Mesodermal cell (in vitro differentiated cells): Measurements from ENCODE around the gene MYNN.

Source experiments
- H3K27ac ChIP-seq: 2 replicates; pipeline ENCODE4 v1.7.0; 2013; ENCODE audit warnings: mild to moderate bottlenecking, low read depth, low read length, moderate library complexity; ENCODE audit not compliant: severe bottlenecking
- H3K36me3 ChIP-seq: 2 replicates; pipeline ENCODE4 v1.7.1; 2013; ENCODE audit warnings: mild to moderate bottlenecking, low read length, moderate library complexity; ENCODE audit not compliant: control insufficient read depth, insufficient read depth
- H3K4me1 ChIP-seq: one replicate; pipeline ENCODE4 v1.7.1; 2013; ENCODE audit warnings: mild to moderate bottlenecking, low read length; ENCODE audit not compliant: insufficient read depth, control insufficient read depth, poor library complexity, severe bottlenecking
- H3K4me3 ChIP-seq: 2 replicates; pipeline ENCODE4 v1.7.0; 2013; ENCODE audit warnings: low read length, control low read depth, mild to moderate bottlenecking; ENCODE audit not compliant: insufficient read depth, poor library complexity, severe bottlenecking; ENCODE audit errors: extremely low read depth
- H3K9me3 ChIP-seq: 2 replicates; pipeline ENCODE4 v1.7.1; 2013; ENCODE audit warnings: mild to moderate bottlenecking, low read length, moderate library complexity; ENCODE audit not compliant: control insufficient read depth
- WGBS, 2 experiments: methylation state at CpG; one replicate each; pipeline ENCODE4 v1.1.5; 2013; ENCODE audit warnings: missing lambda C conversion rate in 2 of 2; ENCODE audit not compliant: insufficient coverage in 2 of 2; 5-methylcytosine and 5-hydroxymethylcytosine counted together

The MYNN gene

GRCh38 chr3:169777822-169778221 is 4.6 kb downstream of the MYNN start:
- peaks cover 78% of the 10 kb centered on the region for H3K36me3 ChIP-seq
- no peak overlapping the region for H3K27ac ChIP-seq
- 70 to 75% methylated on average over 4 of the region's 4 CpGs for WGBS, 2 experiments
- H3K4me1 ChIP-seq, result peaks cover 10% of the 10 kb centered on the region
- no peak overlapping the region for H3K4me3 ChIP-seq
- H3K9me3 ChIP-seq, result no peaks in the 10 kb centered on the region

DNA sequence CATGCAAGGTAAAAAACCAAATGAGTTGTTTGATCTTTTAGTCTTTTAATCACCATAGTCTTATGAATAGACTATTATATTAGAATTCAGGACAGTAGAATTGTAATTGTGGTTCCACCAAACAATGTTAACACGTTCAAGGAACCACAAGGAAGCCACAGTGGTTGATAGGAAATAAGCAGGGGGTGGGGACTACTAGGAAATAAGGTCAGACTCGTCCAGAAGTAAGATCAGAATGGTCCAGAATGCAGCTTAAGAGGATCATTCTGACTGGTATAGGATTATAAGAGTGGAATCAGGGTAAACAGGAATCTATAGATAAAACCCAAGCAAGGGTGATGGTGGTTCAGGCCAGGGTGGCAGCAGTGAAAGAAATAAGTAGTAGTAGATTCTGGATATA is 7.5 kb downstream of the MYNN start:
- no peaks in the 10 kb centered on the region for H3K9me3 ChIP-seq
- H3K4me3 ChIP-seq, result no peak overlapping the region
- WGBS, 2 experiments, result 93 to 100% methylated on average over 1 to 2 of the region's 2 CpGs
- no peak overlapping the region for H3K27ac ChIP-seq
- H3K4me1 ChIP-seq, result no peaks in the 10 kb centered on the region
- H3K36me3 ChIP-seq, result peaks cover 83% of the 10 kb centered on the region

GRCh38 chr3:169781209-169781855 is 8.1 kb downstream of the MYNN start:
- Histone ChIP-seq H3K4me3 (no peak overlapping the region), H3K27ac (no peak overlapping the region), H3K36me3 (peaks cover 83% of the 10 kb centered on the region), H3K9me3 (no peaks in the 10 kb centered on the region), H3K4me1 (no peaks in the 10 kb centered on the region)
- 91 to 92% methylated on average over 4 of the region's 4 CpGs for WGBS, 2 experiments

GRCh38 chr3:169787120-169787519 is 13.9 kb downstream of the MYNN start:
- no CpG with 5 or more reads among the region's 4 CpGs for WGBS, 2 experiments
- Histone ChIP-seq H3K27ac (no peak overlapping the region), H3K4me3 (no peak overlapping the region), H3K9me3 (no peaks in the 10 kb centered on the region), H3K4me1 (no peaks in the 10 kb centered on the region), H3K36me3 (peaks cover 47% of the 10 kb centered on the region)

GRCh38 chr3:169787791-169788190 is 14.6 kb downstream of the MYNN start:
- H3K4me1 ChIP-seq, result no peaks in the 10 kb centered on the region
- no peak overlapping the region for H3K4me3 ChIP-seq
- no peaks in the 10 kb centered on the region for H3K9me3 ChIP-seq
- WGBS, 2 experiments, result no CpG with 5 or more reads among the region's 1 CpG
- no peak overlapping the region for H3K27ac ChIP-seq
- H3K36me3 ChIP-seq, result peaks cover 47% of the 10 kb centered on the region

DNA sequence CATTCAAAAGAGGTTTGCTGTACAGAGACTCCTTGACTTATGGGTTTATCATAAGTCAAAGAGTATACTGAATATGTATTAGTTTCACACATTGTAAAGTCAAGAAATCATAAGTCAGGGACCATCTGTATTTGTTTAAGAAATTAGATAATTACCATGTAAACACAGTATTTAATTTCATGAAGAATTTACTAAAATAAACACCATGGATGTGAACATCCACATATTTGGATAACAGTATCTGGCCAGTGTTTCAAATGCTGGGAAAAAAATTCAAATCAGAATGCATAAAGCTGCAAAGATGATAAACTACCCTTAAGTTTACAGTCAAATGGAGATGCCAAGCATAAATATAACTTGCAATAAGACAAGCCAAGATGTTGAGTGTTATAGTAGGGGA is 17.0 kb downstream of the MYNN start:
- Histone ChIP-seq H3K36me3 (peaks cover 42% of the 10 kb centered on the region), H3K9me3 (no peaks in the 10 kb centered on the region), H3K4me3 (no peak overlapping the region)

GRCh38 chr3:169790687-169791429 is 17.7 kb downstream of the MYNN start:
- WGBS, 2 experiments, result 86 to 100% methylated on average over 1 to 2 of the region's 4 CpGs

More for the DNA sequence above, 17.0 kb downstream of the MYNN start:
- H3K27ac ChIP-seq, result no peak overlapping the region
- no peaks in the 10 kb centered on the region for H3K4me1 ChIP-seq

GRCh38 chr3:169792359-169792758 is 19.2 kb downstream of the MYNN start:
- Histone ChIP-seq H3K4me3 (no peak overlapping the region), H3K4me1 (no peaks in the 10 kb centered on the region), H3K27ac (no peak overlapping the region), H3K36me3 (peaks cover 24% of the 10 kb centered on the region), H3K9me3 (no peaks in the 10 kb centered on the region)
- 80 to 91% methylated on average over 1 of the region's 1 CpG for WGBS, 2 experiments

More at GRCh38 chr3:169790687-169791429, 17.7 kb downstream of the MYNN start:
- H3K4me1 ChIP-seq, result no peaks in the 10 kb centered on the region
- no peaks in the 10 kb centered on the region for H3K9me3 ChIP-seq
- H3K27ac ChIP-seq, result no peak overlapping the region
- no peak overlapping the region for H3K4me3 ChIP-seq
- H3K36me3 ChIP-seq, result peaks cover 36% of the 10 kb centered on the region

- no peak overlapping the region for H3K4me3 ChIP-seq
- no CpG with 5 or more reads among the region's 3 CpGs for WGBS, 2 experiments
- H3K27ac ChIP-seq, result no peak overlapping the region
- no peaks in the 10 kb centered on the region for H3K36me3 ChIP-seq
- H3K4me1 ChIP-seq, result no peaks in the 10 kb centered on the region
- no peaks in the 10 kb centered on the region for H3K9me3 ChIP-seq
Measured at GRCh38 chr3:169804681-169805080, 31.5 kb downstream of the MYNN start.

- no peak overlapping the region for H3K27ac ChIP-seq
- H3K4me1 ChIP-seq, result peaks cover 6% of the 10 kb centered on the region
- peaks cover 5% of the 10 kb centered on the region for H3K9me3 ChIP-seq
- no peak overlapping the region for H3K4me3 ChIP-seq
- WGBS, 2 experiments, result 81 to 83% methylated on average over 1 to 2 of the region's 2 CpGs
- no peaks in the 10 kb centered on the region for H3K36me3 ChIP-seq
Measured at GRCh38 chr3:169809230-169809795, 36.1 kb downstream of the MYNN start.
